Measurements from ENCODE around the gene ATP1A4.
A peak's percentile ranks its signal among the peaks of the same experiment; 100 is the strongest.

ATP1A4 gene

DNA sequence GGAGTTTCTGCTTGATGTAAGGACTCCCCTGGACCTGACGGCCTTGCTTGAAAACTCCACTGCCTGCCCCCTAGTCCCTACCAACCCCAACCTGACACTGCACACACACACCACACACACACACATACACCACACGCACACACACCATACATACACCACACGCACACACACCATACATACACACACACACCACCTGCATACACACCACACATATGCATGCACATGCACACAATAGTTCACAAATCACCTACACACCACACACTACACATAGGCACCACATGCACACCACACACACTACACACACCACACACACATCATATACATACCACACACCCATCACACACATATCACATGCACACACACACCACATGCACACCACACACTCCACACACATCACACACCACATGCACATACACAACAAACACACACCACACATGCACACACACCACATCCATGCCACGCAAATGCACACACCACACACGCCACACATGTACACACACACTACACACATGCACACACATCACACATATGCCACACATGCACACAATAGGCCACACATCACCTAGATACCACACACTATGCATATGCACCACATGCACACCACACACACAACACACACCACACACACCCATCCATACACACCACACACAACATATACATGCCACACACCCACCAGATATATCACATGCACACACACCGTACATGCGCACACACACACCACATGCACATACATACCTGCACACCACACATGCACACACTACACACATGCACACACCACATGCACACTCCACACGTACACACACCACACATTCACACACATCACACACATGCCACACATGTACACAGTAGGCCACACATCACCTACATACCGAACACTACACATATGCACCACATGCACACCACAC is 42.7 kb downstream of the ATP1A4 start:
- Histone ChIP-seq H3K36me3 (ENCODE audit: insufficient read depth, low read length) (no peaks in the 10 kb centered on the region), H3K27me3 (ENCODE audit: insufficient read depth, low read length) (no peaks in the 10 kb centered on the region), H3K9me3 (ENCODE audit: low read length) (no peaks in the 10 kb centered on the region), H3K4me3 (ENCODE audit: low read length) (no peak overlapping the region), H3K4me1 (ENCODE audit: insufficient read depth, low read length) (peaks cover 8% of the 10 kb centered on the region), H2AFZ (ENCODE audit: low read depth, low read length) (no peak overlapping the region)

GRCh38 chr1:160194737-160195059 is 43.3 kb downstream of the ATP1A4 start:
- H3K36me3 ChIP-seq (ENCODE audit: insufficient read depth, low read length) = no peaks in the 10 kb centered on the region
- no peaks in the 10 kb centered on the region for H3K9me3 ChIP-seq (ENCODE audit: low read length)
- H3K4me1 ChIP-seq (ENCODE audit: insufficient read depth, low read length) = peaks cover 7% of the 10 kb centered on the region
- H3K4me3 ChIP-seq (ENCODE audit: low read length) = no peak overlapping the region
- H3K27me3 ChIP-seq (ENCODE audit: insufficient read depth, low read length) = no peaks in the 10 kb centered on the region
- no peak overlapping the region for H2AFZ ChIP-seq (ENCODE audit: low read depth, low read length)

DNA sequence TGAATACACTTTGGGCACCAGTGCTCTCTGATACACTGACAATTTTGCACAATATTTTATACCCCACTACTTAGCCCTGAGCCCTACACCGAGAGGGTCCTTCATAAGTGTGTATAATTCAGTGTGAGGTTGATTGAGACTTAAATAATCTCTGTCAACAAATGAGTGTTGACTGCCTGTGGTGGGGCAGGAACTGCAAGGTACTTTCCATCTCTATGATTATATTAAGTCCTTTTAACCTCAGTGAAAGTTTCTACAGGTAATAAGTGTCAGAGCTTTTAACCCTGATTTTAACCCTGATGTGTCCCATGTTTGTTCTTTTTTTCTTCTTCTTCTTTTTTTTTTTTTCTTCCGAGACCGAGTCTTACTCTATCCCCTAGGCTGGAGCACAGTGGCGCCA is 44.7 kb downstream of the ATP1A4 start:
- no peaks in the 10 kb centered on the region for H3K36me3 ChIP-seq (ENCODE audit: insufficient read depth, low read length)
- no peak overlapping the region for H3K4me3 ChIP-seq (ENCODE audit: low read length)
- no peak overlapping the region for H2AFZ ChIP-seq (ENCODE audit: low read depth, low read length)
- no peaks in the 10 kb centered on the region for H3K27me3 ChIP-seq (ENCODE audit: insufficient read depth, low read length)
- no peaks in the 10 kb centered on the region for H3K9me3 ChIP-seq (ENCODE audit: low read length)
- H3K4me1 ChIP-seq (ENCODE audit: insufficient read depth, low read length) = peaks cover 7% of the 10 kb centered on the region

- Histone ChIP-seq H3K36me3 (ENCODE audit: insufficient read depth, low read length) (no peaks in the 10 kb centered on the region), H3K9me3 (ENCODE audit: low read length) (no peaks in the 10 kb centered on the region), H3K27me3 (ENCODE audit: insufficient read depth, low read length) (no peaks in the 10 kb centered on the region), H3K4me3 (ENCODE audit: low read length) (no peak overlapping the region), H3K4me1 (ENCODE audit: insufficient read depth, low read length) (peaks cover 7% of the 10 kb centered on the region), H2AFZ (ENCODE audit: low read depth, low read length) (no peak overlapping the region)
Measured at GRCh38 chr1:160197231-160197630, 45.8 kb downstream of the ATP1A4 start.

GRCh38 chr1:160200786-160201185 is 49.4 kb downstream of the ATP1A4 start:
- H3K4me3 ChIP-seq (ENCODE audit: low read length) = no peak overlapping the region
- no peak overlapping the region for H2AFZ ChIP-seq (ENCODE audit: low read depth, low read length)
- no peaks in the 10 kb centered on the region for H3K36me3 ChIP-seq (ENCODE audit: insufficient read depth, low read length)
- peaks cover 7% of the 10 kb centered on the region for H3K4me1 ChIP-seq (ENCODE audit: insufficient read depth, low read length)
- H3K27me3 ChIP-seq (ENCODE audit: insufficient read depth, low read length) = no peaks in the 10 kb centered on the region
- no peaks in the 10 kb centered on the region for H3K9me3 ChIP-seq (ENCODE audit: low read length)

DNA sequence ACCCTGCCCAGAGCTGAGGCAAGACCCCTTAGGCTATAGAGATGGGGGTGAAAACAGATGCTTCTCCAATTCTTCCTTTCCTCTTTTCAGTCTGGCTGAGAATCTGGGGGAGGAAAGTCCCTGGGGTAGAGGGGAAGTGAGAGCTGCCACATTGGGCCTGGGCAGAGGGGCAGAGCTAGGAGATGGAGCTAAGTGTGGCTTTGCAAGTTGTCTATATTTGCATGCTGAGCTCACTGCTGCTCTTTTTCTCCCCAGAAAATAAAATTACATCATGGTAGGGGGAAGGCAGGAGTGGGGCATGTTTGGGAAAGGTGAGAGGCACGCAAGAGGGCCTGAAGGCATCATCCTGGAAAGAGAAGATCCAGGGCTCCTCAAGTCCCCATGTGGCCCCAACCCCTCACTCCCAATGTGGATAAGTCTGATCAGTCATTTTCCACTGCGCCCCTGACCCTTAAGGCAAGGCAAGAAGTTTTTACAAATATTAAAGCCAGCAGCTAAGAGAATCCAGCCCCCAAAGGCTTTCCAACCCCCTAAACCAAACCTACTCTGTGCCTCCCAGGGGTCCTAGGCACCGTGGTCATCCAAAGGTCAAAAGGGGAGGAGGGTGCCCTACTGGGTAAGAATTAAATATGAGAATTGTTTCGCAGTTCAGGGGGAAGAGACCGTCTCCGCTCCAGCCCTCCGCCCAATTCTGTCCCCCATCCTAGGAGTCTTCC is 53.3 kb downstream of the ATP1A4 start:
- Histone ChIP-seq H3K27me3 (ENCODE audit: insufficient read depth, low read length) (no peaks in the 10 kb centered on the region), H3K4me1 (ENCODE audit: insufficient read depth, low read length) (peaks cover 32% of the 10 kb centered on the region), H2AFZ (ENCODE audit: low read depth, low read length) (no peak overlapping the region), H3K36me3 (ENCODE audit: insufficient read depth, low read length) (peaks cover 11% of the 10 kb centered on the region), H3K9me3 (ENCODE audit: low read length) (no peaks in the 10 kb centered on the region), H3K4me3 (ENCODE audit: low read length) (peak overlapping the region; percentile 44)

DNA sequence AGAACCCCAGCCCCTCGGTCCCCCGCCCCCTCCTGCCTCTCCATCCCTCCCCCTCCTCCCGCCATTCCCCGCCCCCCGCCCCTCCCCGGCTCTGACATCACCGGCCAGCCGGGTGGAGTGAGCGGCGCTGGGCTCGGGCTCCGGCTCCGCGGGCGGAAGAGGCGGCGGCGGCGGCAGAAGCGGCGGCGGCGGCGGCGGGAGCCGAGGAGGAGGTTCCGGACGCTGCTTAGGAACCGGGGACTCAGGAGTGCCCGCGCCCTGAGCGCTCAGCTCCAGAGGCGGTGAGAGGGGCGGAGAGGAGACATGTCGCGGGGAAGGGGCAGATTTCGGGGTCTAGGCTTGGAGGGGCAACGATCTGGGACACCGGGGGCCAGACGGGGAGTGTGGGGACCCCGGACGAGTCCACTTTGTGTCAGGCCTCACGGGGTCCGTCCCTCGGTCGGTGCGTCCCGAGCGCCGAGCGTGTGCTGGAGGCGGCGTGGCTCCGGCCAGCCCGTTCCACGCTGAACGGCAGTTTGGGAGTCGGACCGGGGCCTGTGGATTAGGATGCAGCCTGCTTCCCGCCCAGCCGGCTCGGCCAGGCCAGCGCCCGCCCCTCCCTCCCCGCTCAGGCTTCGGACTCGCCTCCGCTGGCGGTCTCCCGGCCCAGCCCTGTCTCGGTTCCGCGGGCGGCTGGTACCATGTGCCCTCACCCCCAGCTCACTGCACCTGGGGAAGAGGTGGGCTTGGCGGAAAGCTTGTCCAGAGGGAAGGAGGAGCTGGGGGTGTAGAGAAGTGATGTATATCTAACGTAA is 54.0 kb downstream of the ATP1A4 start, which contains the start of gene PEA15:
Gene PEA15 (plus strand): TSS at position 143 of the 794 bp plus-strand sequence. CDS start 6,161 bp downstream, outside the sequence.
- Histone ChIP-seq H3K4me1 (ENCODE audit: insufficient read depth, low read length) (peaks cover 40% of the 10 kb centered on the region), H3K9me3 (ENCODE audit: low read length) (no peaks in the 10 kb centered on the region), H3K27me3 (ENCODE audit: insufficient read depth, low read length) (no peaks in the 10 kb centered on the region), H3K36me3 (ENCODE audit: insufficient read depth, low read length) (peaks cover 11% of the 10 kb centered on the region), H3K4me3 (ENCODE audit: low read length) (peak within 1 kb of the TSS; percentile 89), H2AFZ (ENCODE audit: low read depth, low read length) (peak within 1 kb of the TSS; percentile 51)

DNA sequence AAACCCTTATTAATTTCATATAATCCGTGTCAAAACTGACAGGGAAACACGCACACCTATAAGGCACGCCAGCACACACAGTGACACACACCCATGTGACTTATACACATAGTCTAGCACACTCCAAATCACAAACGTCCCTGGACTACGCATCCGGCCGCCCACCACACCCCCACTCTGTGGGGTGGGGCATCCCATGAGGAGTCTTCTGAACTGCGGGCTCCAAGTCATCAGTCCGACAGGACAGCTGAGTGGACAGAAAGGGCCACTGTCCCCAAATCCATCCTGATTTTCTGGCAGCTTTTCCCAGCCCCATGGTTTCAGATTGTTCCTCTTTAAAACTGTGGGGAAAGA is 54.6 kb downstream of the ATP1A4 start:
- Histone ChIP-seq H3K4me1 (ENCODE audit: insufficient read depth, low read length) (peaks cover 45% of the 10 kb centered on the region), H3K9me3 (ENCODE audit: low read length) (no peaks in the 10 kb centered on the region), H3K4me3 (ENCODE audit: low read length) (peak overlapping the region; percentile 89), H3K36me3 (ENCODE audit: insufficient read depth, low read length) (peaks cover 11% of the 10 kb centered on the region), H3K27me3 (ENCODE audit: insufficient read depth, low read length) (no peaks in the 10 kb centered on the region), H2AFZ (ENCODE audit: low read depth, low read length) (no peak overlapping the region)

- H3K4me3 ChIP-seq (ENCODE audit: low read length) = peak overlapping the region; percentile 89
- peaks cover 14% of the 10 kb centered on the region for H3K36me3 ChIP-seq (ENCODE audit: insufficient read depth, low read length)
- no peaks in the 10 kb centered on the region for H3K9me3 ChIP-seq (ENCODE audit: low read length)
- no peak overlapping the region for H2AFZ ChIP-seq (ENCODE audit: low read depth, low read length)
- no peaks in the 10 kb centered on the region for H3K27me3 ChIP-seq (ENCODE audit: insufficient read depth, low read length)
- peaks cover 51% of the 10 kb centered on the region for H3K4me1 ChIP-seq (ENCODE audit: insufficient read depth, low read length)
Measured at GRCh38 chr1:160206421-160207117, 55.2 kb downstream of the ATP1A4 start.

- Histone ChIP-seq H3K4me1 (ENCODE audit: insufficient read depth, low read length) (peaks cover 56% of the 10 kb centered on the region), H3K4me3 (ENCODE audit: low read length) (no peak overlapping the region), H3K9me3 (ENCODE audit: low read length) (no peaks in the 10 kb centered on the region), H2AFZ (ENCODE audit: low read depth, low read length) (no peak overlapping the region), H3K27me3 (ENCODE audit: insufficient read depth, low read length) (no peaks in the 10 kb centered on the region), H3K36me3 (ENCODE audit: insufficient read depth, low read length) (peaks cover 19% of the 10 kb centered on the region)
Measured at GRCh38 chr1:160207118-160207650, 55.8 kb downstream of the ATP1A4 start.

DNA sequence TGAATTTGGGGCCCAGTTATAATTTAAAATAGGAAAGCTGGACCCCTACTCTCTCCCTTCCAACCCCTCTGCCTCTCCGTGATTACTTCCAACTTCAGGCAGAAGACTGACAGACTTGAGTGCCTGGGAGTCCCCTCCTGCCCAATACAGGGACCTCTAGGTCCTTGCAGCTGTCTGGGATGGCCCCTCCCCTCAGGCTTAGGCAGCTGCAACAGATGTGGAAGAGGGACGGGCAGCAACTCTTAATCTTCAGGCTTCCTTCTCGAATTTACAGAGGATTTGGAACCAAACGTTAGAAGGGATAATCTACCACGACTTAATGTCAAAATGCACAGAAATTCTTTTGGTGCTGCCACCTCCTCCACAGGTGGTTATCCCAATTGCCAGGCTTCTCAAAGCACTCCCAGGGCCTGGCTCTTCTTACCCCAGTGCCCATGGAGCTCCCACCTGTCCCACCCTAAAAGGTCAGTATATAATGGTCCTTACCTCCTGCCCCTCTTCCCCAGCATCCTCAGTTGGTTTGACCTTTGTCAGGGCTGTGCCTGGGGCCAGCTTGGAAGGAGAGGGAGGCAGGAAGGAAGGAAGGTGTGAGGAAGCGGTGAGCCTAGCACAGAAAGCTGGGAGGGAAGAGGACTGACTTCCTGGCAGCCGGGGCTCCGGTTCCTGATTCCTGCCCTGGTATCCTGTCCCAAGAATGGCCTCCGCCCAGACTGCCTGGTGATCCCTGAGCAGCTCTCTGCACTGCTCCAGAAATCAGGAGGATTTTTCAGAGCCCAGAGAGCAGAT is 56.6 kb downstream of the ATP1A4 start:
- Histone ChIP-seq H3K4me3 (ENCODE audit: low read length) (no peak overlapping the region), H3K36me3 (ENCODE audit: insufficient read depth, low read length) (peaks cover 27% of the 10 kb centered on the region), H3K4me1 (ENCODE audit: insufficient read depth, low read length) (peaks cover 56% of the 10 kb centered on the region), H2AFZ (ENCODE audit: low read depth, low read length) (no peak overlapping the region), H3K27me3 (ENCODE audit: insufficient read depth, low read length) (no peaks in the 10 kb centered on the region), H3K9me3 (ENCODE audit: low read length) (no peaks in the 10 kb centered on the region)

All from neuron (in vitro differentiated cells).